Transverse colon (tissue), 4 donors: ENCODE data around the gene RLN2. TPM values are rescaled to one million over a fixed set of nuclear protein-coding genes. Genes with fewer than 3 reads are reported as not detected.
A peak's percentile ranks its signal among the peaks of the same experiment; 100 is the strongest.

Experiments used
- DNase-seq: peaks from one replicate; pipeline ENCODE4 v3.0.0-alpha.2; 2019
- H3K27ac ChIP-seq, 4 donors: fragments of 200-600 bp; sonication (generic); 2 replicates each; pipeline ENCODE4 v1.5.1; 2016 to 2018; ENCODE audit warnings: inconsistent platforms in 4 of 4
- H3K27me3 ChIP-seq: fragments of 200-600 bp; sonication (generic); 2 replicates; pipeline ENCODE4 v1.5.1; 2017; ENCODE audit warnings: inconsistent platforms
- H3K36me3 ChIP-seq, 4 donors: fragments of 200-600 bp; sonication (generic); 2 replicates each; pipeline ENCODE4 v1.5.1; 2017 to 2019; ENCODE audit warnings: inconsistent platforms in 4 of 4
- H3K4me1 ChIP-seq, 4 donors: fragments of 200-600 bp; sonication (generic); 2 replicates each; pipeline ENCODE4 v1.5.1; 2017 to 2020; ENCODE audit warnings: inconsistent platforms in 4 of 4
- H3K4me3 ChIP-seq, 4 donors: fragments of 200-600 bp; sonication (generic); 1 replicate in 1 of 4; 2 replicates in 3 of 4; pipeline versions ENCODE4 v1.5.1 to v1.6.1; 2017 to 2019; ENCODE audit warnings: inconsistent platforms in 4 of 4
- H3K9me3 ChIP-seq, 2 donors: fragments of 200-600 bp; sonication (generic); 2 replicates each; pipeline ENCODE4 v1.5.1; 2017 to 2019; ENCODE audit warnings: inconsistent platforms in 2 of 2
- EP300 ChIP-seq: sonication (generic); formaldehyde crosslinking; IDR thresholded peaks from one replicate; pipeline ENCODE4 v1.6.1; 2017; ENCODE audit warnings: antibody characterized with exemption, low read depth
- WGBS, 2 donors: methylation state at CpG; one replicate each; pipeline ENCODE4 v1.1.5; 2018; ENCODE audit warnings: low coverage in 1 of 2; 5-methylcytosine and 5-hydroxymethylcytosine counted together
- in situ Hi-C, 4 donors: fragments of 200-750 bp; cut with MboI; loops; one replicate each; pipeline versions ENCODE4 v1.15.0 to v1.15.1; 2017; ENCODE audit warnings: low sequenced_read_pairs in 3 of 4, low pct_ligation_motif_present in 1 of 4, low pct_unique_long_range_greater_than_20kb in 1 of 4
- intact Hi-C: fragments of 100-400 bp; cut with DNase I; formaldehyde crosslinking; loops from one replicate; pipeline ENCODE4 v1.15.1; 2023; ENCODE audit warnings: low total_unique reads
- small RNA-seq, 4 donors: library from RNA; depleted of rRNA; stranded (forward); fragments of <200 nt; gene quantifications; one replicate each; pipeline ENCODE3, GENCODE V24; 2016
- total RNA-seq, 4 donors: library from RNA; depleted of rRNA; stranded (reverse); fragments of >200 nt; gene quantifications; one replicate each; pipeline ENCODE4 v1.1.0, GENCODE V29; 2016
- TF ChIP-seq, protein P1 (sequence below), 5 experiments: fragments of 200-600 bp in 3 of 5; fragments of 450-650 bp in 2 of 5; sonication (generic) in 3 of 5; IDR thresholded peaks; 1 replicate in 2 of 5; 2 replicates in 3 of 5; pipeline ENCODE4 v1.5.1; 2016 to 2017; ENCODE audit warnings: antibody characterized with exemption in 5 of 5, inconsistent platforms in 3 of 5, mild to moderate bottlenecking in 2 of 5, moderate library complexity in 1 of 5

RLN2 gene
- total RNA-seq, 4 donors from 2014 or later, result not detected

DNA sequence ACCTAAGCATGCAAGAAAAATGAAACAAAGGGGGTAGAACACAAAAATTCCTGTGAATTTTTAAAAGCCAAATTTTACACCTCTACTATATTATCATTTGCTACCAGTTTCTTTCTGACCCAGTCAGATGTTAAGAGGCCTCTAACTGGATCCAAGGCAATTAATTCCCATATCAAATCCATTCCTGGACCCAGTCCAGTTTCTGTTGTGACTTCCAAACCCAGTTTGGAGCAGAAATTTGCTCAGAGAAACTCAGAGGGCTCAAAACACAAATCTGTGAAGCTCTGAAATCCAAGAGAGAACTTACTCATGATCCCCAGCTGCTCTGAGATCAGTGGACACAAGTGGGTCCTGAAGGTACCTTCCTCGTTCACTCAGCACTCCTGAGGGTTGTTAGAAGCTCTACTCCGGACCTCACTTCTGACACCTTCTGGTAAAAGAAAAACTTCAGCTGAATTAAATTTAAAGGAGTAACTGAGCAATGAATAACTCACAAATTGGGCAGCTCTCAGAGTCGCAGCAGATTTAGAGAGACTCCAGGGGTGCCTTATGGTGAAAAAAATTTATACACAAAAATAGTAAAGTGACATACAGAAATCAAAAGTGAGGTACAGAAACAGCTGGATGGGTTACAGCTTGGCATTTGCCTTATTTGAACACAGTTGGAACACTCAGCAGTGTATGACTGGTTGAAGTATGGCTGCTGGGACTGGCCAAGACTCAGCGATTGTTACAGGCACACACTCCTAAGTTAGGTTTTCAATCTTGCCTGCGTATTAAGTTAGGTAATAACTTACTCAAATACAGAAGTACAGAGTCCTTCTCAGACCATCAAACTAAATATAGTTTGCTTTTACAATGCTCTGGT lies 40.9 kb downstream of the RLN2 start:
- no peak overlapping the region for H3K27ac ChIP-seq
- peaks cover 0 to 5% (median 0%) of the 10 kb centered on the region in 4 donors for H3K4me1 ChIP-seq
- H3K9me3 ChIP-seq, result no peaks in the 10 kb centered on the region
- no peaks in the 10 kb centered on the region for H3K36me3 ChIP-seq
- no peak overlapping the region for H3K4me3 ChIP-seq
- no peaks in the 10 kb centered on the region for H3K27me3 ChIP-seq
- in situ Hi-C loops, result no loop called here
- TF ChIP-seq EP300, result no peak
- TF ChIP-seq, protein P1, sequence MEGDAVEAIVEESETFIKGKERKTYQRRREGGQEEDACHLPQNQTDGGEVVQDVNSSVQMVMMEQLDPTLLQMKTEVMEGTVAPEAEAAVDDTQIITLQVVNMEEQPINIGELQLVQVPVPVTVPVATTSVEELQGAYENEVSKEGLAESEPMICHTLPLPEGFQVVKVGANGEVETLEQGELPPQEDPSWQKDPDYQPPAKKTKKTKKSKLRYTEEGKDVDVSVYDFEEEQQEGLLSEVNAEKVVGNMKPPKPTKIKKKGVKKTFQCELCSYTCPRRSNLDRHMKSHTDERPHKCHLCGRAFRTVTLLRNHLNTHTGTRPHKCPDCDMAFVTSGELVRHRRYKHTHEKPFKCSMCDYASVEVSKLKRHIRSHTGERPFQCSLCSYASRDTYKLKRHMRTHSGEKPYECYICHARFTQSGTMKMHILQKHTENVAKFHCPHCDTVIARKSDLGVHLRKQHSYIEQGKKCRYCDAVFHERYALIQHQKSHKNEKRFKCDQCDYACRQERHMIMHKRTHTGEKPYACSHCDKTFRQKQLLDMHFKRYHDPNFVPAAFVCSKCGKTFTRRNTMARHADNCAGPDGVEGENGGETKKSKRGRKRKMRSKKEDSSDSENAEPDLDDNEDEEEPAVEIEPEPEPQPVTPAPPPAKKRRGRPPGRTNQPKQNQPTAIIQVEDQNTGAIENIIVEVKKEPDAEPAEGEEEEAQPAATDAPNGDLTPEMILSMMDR (IDR thresholded peaks at IDR 0.05), result peak in 1 of 5 experiments; percentile 5
- DNase-seq, result no peak
- intact Hi-C loops, result no loop called here
- WGBS, 2 donors, result 31 to 37% methylated on average over 3 to 5 of the region's 5 CpGs

Small RNA genes within 50 kb of the gene (small RNA-seq; reads per million reads assigned to genes)
- gene HMGN2P31, result 0 reads per million in 4 donors

Other genes starting within 250 kb of the RLN2 start
- not detected for gene INSL6, start 119.1 kb downstream of the RLN2 start, total RNA-seq
- gene INSL4, start 73.3 kb downstream of the RLN2 start, total RNA-seq, result not detected
- under 1 TPM in 1 of 4 donors, not detected in 3; 0.79 TPM for gene RLN1, start 35.2 kb upstream of the RLN2 start, total RNA-seq
- 10 to 100 TPM in 2 of 4 donors, 1 to 10 TPM in 2; 1.6 to 58.3 (median 16.5) TPM for gene PLGRKT, start 133.2 kb upstream of the RLN2 start, total RNA-seq
- gene CD274, start 145.8 kb upstream of the RLN2 start, total RNA-seq, result 1 to 10 TPM in 2 of 4 donors, under 1 TPM in 1, not detected in 1; 0.80 to 2.9 (median 1.2) TPM
- gene PDCD1LG2, start 205.8 kb upstream of the RLN2 start, total RNA-seq, result under 1 TPM in 2 of 4 donors, not detected in 2; 0.27 to 0.64 TPM